Measurements from ENCODE around the gene RHOU.

- TF ChIP-seq CTCF (IDR thresholded peaks at IDR 0.05) = no peak
- TF ChIP-seq POLR2A (IDR thresholded peaks at IDR 0.05) = no peak
These were observed 12.0 kb upstream of the RHOU start for GRCh38 chr1:228723287-228723686.
